IPS DF 4.7 (cell line): ENCODE results near the gene ANKS1B.

ENCODE experiments used
- DNase-seq: peaks from one replicate; pipeline ENCODE4 v3.0.0-alpha.2; 2013; ENCODE audit warnings: low spot score; ENCODE audit errors: extremely low read depth

The ANKS1B gene

GRCh38 chr12:99201906-99202645 lies 782.7 kb downstream of the ANKS1B start:
- no peak for DNase-seq

GRCh38 chr12:99200711-99201384 lies 783.9 kb downstream of the ANKS1B start:
- DNase-seq: no peak

GRCh38 chr12:99195474-99195873 lies 789.3 kb downstream of the ANKS1B start:
- peak; percentile 64 for DNase-seq

GRCh38 chr12:99192489-99192888 lies 792.2 kb downstream of the ANKS1B start:
- DNase-seq: no peak

- DNase-seq: no peak
Observed at GRCh38 chr12:99176871-99177270, 807.9 kb downstream of the ANKS1B start.

GRCh38 chr12:99170461-99170860 lies 814.3 kb downstream of the ANKS1B start:
- DNase-seq: no peak

GRCh38 chr12:99170037-99170436 lies 814.7 kb downstream of the ANKS1B start:
- DNase-seq: no peak

- DNase-seq: no peak
Observed at GRCh38 chr12:99157946-99158345, 826.8 kb downstream of the ANKS1B start.

- no peak for DNase-seq
Observed at GRCh38 chr12:99154983-99155336, 829.8 kb downstream of the ANKS1B start.

GRCh38 chr12:99154216-99154982 lies 830.3 kb downstream of the ANKS1B start:
- no peak for DNase-seq

- no peak for DNase-seq
Observed at GRCh38 chr12:99153293-99153692, 831.4 kb downstream of the ANKS1B start.

GRCh38 chr12:99152337-99152736 lies 832.4 kb downstream of the ANKS1B start:
- DNase-seq: no peak

GRCh38 chr12:99151744-99152143 lies 833.0 kb downstream of the ANKS1B start:
- no peak for DNase-seq

- no peak for DNase-seq
Observed at GRCh38 chr12:99147130-99147529, 837.6 kb downstream of the ANKS1B start.

GRCh38 chr12:99146730-99147129 lies 838.0 kb downstream of the ANKS1B start:
- no peak for DNase-seq

- DNase-seq: no peak
Observed at GRCh38 chr12:99146185-99146584, 838.6 kb downstream of the ANKS1B start.

GRCh38 chr12:99142651-99143050 lies 842.1 kb downstream of the ANKS1B start:
- DNase-seq: no peak

- DNase-seq: no peak
Observed at GRCh38 chr12:99140017-99140720, 844.6 kb downstream of the ANKS1B start.

GRCh38 chr12:99138393-99138792 lies 846.3 kb downstream of the ANKS1B start:
- no peak for DNase-seq

GRCh38 chr12:99137124-99137855 lies 847.4 kb downstream of the ANKS1B start:
- DNase-seq: no peak

- no peak for DNase-seq
Observed at GRCh38 chr12:99136516-99136915, 848.2 kb downstream of the ANKS1B start.
